Endothelial cell of umbilical vein (primary cell): Measurements from ENCODE around the gene NXPH4. TPM values are rescaled to one million over a fixed set of nuclear protein-coding genes. Genes with fewer than 3 reads are reported as not detected.

Experiments used
- BruUV-seq: library from RNA; stranded (reverse); fragments of 400-500 nt; replicated peaks from 2 replicates; lab custom pipeline; 2021; lab: Mats Ljungman, UMichigan
- CTCF ChIA-PET: fragments of 300-600, 350-600 bp; sonication (Branson Sonifier 250); formaldehyde crosslinking; loops from one replicate; lab custom pipeline; 2021; ENCODE audit warnings: antibody characterized with exemption, inconsistent platforms; lab: Charles Lee
- POLR2A ChIA-PET: fragments of 300-600, 350-600 bp; sonication (Branson Sonifier 250); formaldehyde crosslinking; loops from one replicate; lab custom pipeline; 2021; ENCODE audit warnings: antibody characterized with exemption, inconsistent platforms; lab: Charles Lee
- DNase-seq: peaks from one replicate; pipeline ENCODE4 v3.0.0-alpha.2; 2011; ENCODE audit warnings: low read depth, low spot score
- FAIRE-seq: peaks from 2 replicates; lab custom pipeline; 2011; peaks lifted over from hg19 to GRCh38; lab: Jason Lieb, UNC
- H2AFZ ChIP-seq: 2 replicates; pipeline ENCODE4 v1.6.0; 2012; ENCODE audit warnings: low read depth, low read length, control low read depth, inconsistent platforms
- H3K27ac ChIP-seq: 2 replicates; pipeline ENCODE4 v1.5.1; 2011; ENCODE audit warnings: low read depth, mild to moderate bottlenecking, control low read depth, low read length, moderate library complexity; ENCODE audit not compliant: insufficient read depth
- H3K27me3 ChIP-seq, 2 experiments: 2 replicates each; pipeline versions ENCODE4 v1.6.0 to v1.6.1; 2011; ENCODE audit warnings: low read length in 2 of 2, mixed read lengths in 1 of 2; ENCODE audit not compliant: control insufficient read depth in 2 of 2, insufficient read depth in 2 of 2
- H3K36me3 ChIP-seq, 2 experiments: 2 replicates in 1 of 2; 3 replicates in 1 of 2; pipeline ENCODE4 v1.5.1; 2011; ENCODE audit warnings: low read length in 2 of 2, mild to moderate bottlenecking in 1 of 2, moderate library complexity in 1 of 2; ENCODE audit not compliant: control insufficient read depth in 2 of 2, insufficient read depth in 2 of 2; ENCODE audit errors: extremely low read depth in 1 of 2
- H3K4me1 ChIP-seq: 3 replicates; pipeline ENCODE4 v1.5.1; 2011; ENCODE audit warnings: mild to moderate bottlenecking, low read length; ENCODE audit not compliant: control insufficient read depth, insufficient read depth; ENCODE audit errors: extremely low read depth
- H3K4me2 ChIP-seq: 2 replicates; pipeline ENCODE4 v1.6.1; 2011; ENCODE audit warnings: low read length, control low read depth, mixed read lengths; ENCODE audit not compliant: insufficient read depth
- H3K4me3 ChIP-seq, 3 experiments: fragments of 200-600 bp in 1 of 3; sonication (generic), shearing (Covaris generic) in 1 of 3; replicated peaks in 1 of 3; 2 replicates each; pipeline ENCODE4 v1.5.1; 2011 to 2016; ENCODE audit warnings: control low read depth in 3 of 3, low read length in 3 of 3, mild to moderate bottlenecking in 2 of 3, inconsistent platforms in 1 of 3, low read depth in 1 of 3, moderate library complexity in 1 of 3; ENCODE audit not compliant: insufficient read depth in 1 of 3
- H3K79me2 ChIP-seq: 2 replicates; pipeline ENCODE4 v1.6.0; 2012; ENCODE audit warnings: low read length, inconsistent platforms; ENCODE audit not compliant: control insufficient read depth, insufficient read depth
- H3K9ac ChIP-seq: replicated peaks from 2 replicates; pipeline ENCODE3; 2011; ENCODE audit warnings: low read length, control low read depth; ENCODE audit not compliant: insufficient read depth; ENCODE audit errors: extremely low read depth
- H3K9me1 ChIP-seq: replicated peaks from 3 replicates; pipeline ENCODE4 v1.6.0; 2011; ENCODE audit warnings: mild to moderate bottlenecking, low read length; ENCODE audit not compliant: control insufficient read depth, insufficient read depth; ENCODE audit errors: extremely low read depth
- H3K9me3 ChIP-seq: replicated peaks from 2 replicates; pipeline ENCODE4 v1.5.1; 2012; ENCODE audit warnings: low read length, inconsistent platforms; ENCODE audit not compliant: control insufficient read depth, insufficient read depth
- H4K20me1 ChIP-seq: replicated peaks from 2 replicates; pipeline ENCODE3; 2011; ENCODE audit warnings: mild to moderate bottlenecking, low read length; ENCODE audit not compliant: control insufficient read depth, insufficient read depth; ENCODE audit errors: extremely low read depth
- FOS ChIP-seq: IDR thresholded peaks from 2 replicates; pipeline ENCODE4 v1.6.1; 2011; ENCODE audit warnings: mild to moderate bottlenecking, low read length, moderate library complexity, borderline replicate concordance; ENCODE audit not compliant: insufficient read depth
- dilution Hi-C: fragments of 300-500 bp; cut with MboI; formaldehyde crosslinking; loops from one replicate; pipeline ENCODE4 v1.15.0; 2019; ENCODE audit warnings: low sequenced_read_pairs; ENCODE audit not compliant: extremely low pct_ligation_motif_present
- intact Hi-C: fragments of 100-400 bp; cut with micrococcal nuclease; formaldehyde crosslinking; loops from one replicate; pipeline ENCODE4 v1.10.0; 2022
- polyA plus RNA-seq, 4 experiments: library from polyadenylated mRNA; depleted of rRNA in 3 of 4; stranded (reverse) in 3 of 4; unstranded in 1 of 4; fragments of >200 nt; gene quantifications; 2 replicates each; pipeline versions ENCODE4 v1.2.1 to v1.2.3, GENCODE V29; 2011 to 2012; ENCODE audit warnings: missing spikeins in 1 of 4
- total RNA-seq: library from RNA; stranded (reverse); gene quantifications from 2 replicates; pipeline ENCODE4 v1.2.3, GENCODE V29; 2021
- TF ChIP-seq, protein P1 (sequence below), 2 donors: IDR thresholded peaks; 1 replicate in 1 of 2; 2 replicates in 1 of 2; pipeline ENCODE4 v1.5.1; 2011; ENCODE audit warnings: low read length in 2 of 2, mild to moderate bottlenecking in 2 of 2, moderate library complexity in 2 of 2, control low read depth in 1 of 2, inconsistent platforms in 1 of 2, low read depth in 1 of 2; ENCODE audit not compliant: insufficient read depth in 1 of 2; ENCODE audit errors: extremely low read depth in 1 of 2

NXPH4 gene
- total and polyA plus RNA-seq, 2 donors (not counting 3 experiments of a cell fraction or from before 2014, with no cell fraction given): 0.07 TPM; not detected in 1

GRCh38 chr12:57242691-57243454, 26.3 kb downstream of the NXPH4 start:
- ChIA-PET CTCF (interaction anchor here (0.7 to 10.7 kb wide), 35 partner anchors 9 to 1596 kb away, joined by 3 to 214 read pairs (median 5); partner anchors contain the start of genes ARHGEF25, GLI1, INHBE and NXPH4), POLR2A (interaction anchor here (0.9 to 1.5 kb wide), 2 partner anchors 13 to 29 kb away, joined by 3 to 4 read pairs; partner anchors contain the start of gene SHMT2)
- no peaks in the 10 kb centered on the region for H3K36me3 ChIP-seq
- DNase-seq (peak; percentile 53), FAIRE-seq (peak; percentile 42)
- no peaks in the 10 kb centered on the region for H3K9me3 ChIP-seq
- no peaks in the 10 kb centered on the region for H4K20me1 ChIP-seq
- TF ChIP-seq FOS: no peak
- TF ChIP-seq, protein P1, sequence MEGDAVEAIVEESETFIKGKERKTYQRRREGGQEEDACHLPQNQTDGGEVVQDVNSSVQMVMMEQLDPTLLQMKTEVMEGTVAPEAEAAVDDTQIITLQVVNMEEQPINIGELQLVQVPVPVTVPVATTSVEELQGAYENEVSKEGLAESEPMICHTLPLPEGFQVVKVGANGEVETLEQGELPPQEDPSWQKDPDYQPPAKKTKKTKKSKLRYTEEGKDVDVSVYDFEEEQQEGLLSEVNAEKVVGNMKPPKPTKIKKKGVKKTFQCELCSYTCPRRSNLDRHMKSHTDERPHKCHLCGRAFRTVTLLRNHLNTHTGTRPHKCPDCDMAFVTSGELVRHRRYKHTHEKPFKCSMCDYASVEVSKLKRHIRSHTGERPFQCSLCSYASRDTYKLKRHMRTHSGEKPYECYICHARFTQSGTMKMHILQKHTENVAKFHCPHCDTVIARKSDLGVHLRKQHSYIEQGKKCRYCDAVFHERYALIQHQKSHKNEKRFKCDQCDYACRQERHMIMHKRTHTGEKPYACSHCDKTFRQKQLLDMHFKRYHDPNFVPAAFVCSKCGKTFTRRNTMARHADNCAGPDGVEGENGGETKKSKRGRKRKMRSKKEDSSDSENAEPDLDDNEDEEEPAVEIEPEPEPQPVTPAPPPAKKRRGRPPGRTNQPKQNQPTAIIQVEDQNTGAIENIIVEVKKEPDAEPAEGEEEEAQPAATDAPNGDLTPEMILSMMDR (IDR thresholded peaks at IDR 0.05; ENCODE audit: extremely low read depth in 1 of 2, insufficient read depth in 1 of 2, low read depth in 1 of 2, low read length in 2 of 2): peak; percentile 54 to 88
- dilution Hi-C loops (no loop called here), intact Hi-C loops (loop anchor here (1.0 to 5.0 kb wide), 3 partner anchors 30 to 131 kb away; partner anchors contain the start of genes LRP1 and STAT6)
- H3K9ac ChIP-seq: no peak overlapping the region
- H3K4me2 ChIP-seq: peak overlapping the region; percentile 59
- peaks cover 42% of the 10 kb centered on the region in 2 experiments for H3K27me3 ChIP-seq
- no peaks in the 10 kb centered on the region for H3K9me1 ChIP-seq
- peaks cover 28% of the 10 kb centered on the region for H3K4me1 ChIP-seq
- no peak overlapping the region for H3K27ac ChIP-seq
- H3K79me2 ChIP-seq: no peaks in the 10 kb centered on the region
- peak overlapping the region; percentile 22 for H2AFZ ChIP-seq
- peak overlapping the region in 2 of 3 experiments; percentile 26 for H3K4me3 ChIP-seq
- no TSS peak for BruUV-seq
